PFSK-1 (cell line): ENCODE measurements around the gene OPCML.

ENCODE experiments used
- POLR2AphosphoS5 ChIP-seq: IDR thresholded peaks from 2 replicates; pipeline ENCODE4 v1.6.1; 2012; ENCODE audit warnings: low read depth, mild to moderate bottlenecking, control low read depth, low read length, moderate library complexity
- TAF1 ChIP-seq: IDR thresholded peaks from 2 replicates; pipeline ENCODE4 v1.6.1; 2012; ENCODE audit warnings: low read length, control low read depth, borderline replicate concordance; ENCODE audit not compliant: insufficient read depth
- TF ChIP-seq, protein P1 (sequence below), 2 experiments: IDR thresholded peaks; 2 replicates each; pipeline versions ENCODE4 v1.6.1 to v1.8.0; 2011 to 2012; ENCODE audit warnings: low read depth in 2 of 2, low read length in 2 of 2, control low read depth in 1 of 2, inconsistent platforms in 1 of 2, mild to moderate bottlenecking in 1 of 2, moderate library complexity in 1 of 2; ENCODE audit not compliant: insufficient read depth in 1 of 2

DNA sequence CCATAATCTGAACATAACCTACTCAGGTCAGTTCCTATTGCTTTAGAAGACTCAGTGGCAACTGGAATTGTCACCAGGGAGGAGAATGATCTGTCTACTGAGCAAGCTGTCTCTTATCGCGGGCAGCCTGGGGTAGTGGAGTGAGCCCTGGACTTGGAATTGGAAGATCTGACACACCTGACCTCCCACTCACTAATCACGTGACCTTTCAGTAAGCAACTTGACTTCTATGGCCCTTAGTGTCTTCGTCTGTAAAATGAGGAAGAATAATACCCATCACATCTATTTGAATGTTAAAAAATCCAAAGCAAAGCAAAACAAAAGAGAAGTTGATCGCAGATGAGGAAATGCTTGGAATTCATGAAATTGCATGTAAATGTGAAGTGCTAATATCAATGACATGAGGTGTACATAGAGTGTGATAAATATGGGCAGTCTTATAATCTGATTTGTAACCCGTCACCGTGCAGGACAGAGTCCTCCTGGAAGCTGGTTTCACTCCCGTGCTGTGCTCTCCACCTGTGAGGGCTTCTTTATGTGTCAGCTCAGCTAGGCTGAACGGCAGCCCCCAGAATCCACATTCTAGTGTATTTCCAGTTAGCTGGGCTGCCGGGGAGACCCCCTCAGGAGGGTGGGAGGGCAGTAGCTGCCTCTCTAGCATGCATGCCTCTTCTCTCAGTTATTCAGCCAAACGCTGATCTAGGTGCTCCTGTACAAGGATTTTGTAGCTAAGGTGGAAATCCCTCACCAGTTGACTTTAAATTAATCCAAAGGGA lies 482.9 kb downstream of the OPCML start:
- TF ChIP-seq POLR2AphosphoS5: no peak
- TF ChIP-seq, protein P1, sequence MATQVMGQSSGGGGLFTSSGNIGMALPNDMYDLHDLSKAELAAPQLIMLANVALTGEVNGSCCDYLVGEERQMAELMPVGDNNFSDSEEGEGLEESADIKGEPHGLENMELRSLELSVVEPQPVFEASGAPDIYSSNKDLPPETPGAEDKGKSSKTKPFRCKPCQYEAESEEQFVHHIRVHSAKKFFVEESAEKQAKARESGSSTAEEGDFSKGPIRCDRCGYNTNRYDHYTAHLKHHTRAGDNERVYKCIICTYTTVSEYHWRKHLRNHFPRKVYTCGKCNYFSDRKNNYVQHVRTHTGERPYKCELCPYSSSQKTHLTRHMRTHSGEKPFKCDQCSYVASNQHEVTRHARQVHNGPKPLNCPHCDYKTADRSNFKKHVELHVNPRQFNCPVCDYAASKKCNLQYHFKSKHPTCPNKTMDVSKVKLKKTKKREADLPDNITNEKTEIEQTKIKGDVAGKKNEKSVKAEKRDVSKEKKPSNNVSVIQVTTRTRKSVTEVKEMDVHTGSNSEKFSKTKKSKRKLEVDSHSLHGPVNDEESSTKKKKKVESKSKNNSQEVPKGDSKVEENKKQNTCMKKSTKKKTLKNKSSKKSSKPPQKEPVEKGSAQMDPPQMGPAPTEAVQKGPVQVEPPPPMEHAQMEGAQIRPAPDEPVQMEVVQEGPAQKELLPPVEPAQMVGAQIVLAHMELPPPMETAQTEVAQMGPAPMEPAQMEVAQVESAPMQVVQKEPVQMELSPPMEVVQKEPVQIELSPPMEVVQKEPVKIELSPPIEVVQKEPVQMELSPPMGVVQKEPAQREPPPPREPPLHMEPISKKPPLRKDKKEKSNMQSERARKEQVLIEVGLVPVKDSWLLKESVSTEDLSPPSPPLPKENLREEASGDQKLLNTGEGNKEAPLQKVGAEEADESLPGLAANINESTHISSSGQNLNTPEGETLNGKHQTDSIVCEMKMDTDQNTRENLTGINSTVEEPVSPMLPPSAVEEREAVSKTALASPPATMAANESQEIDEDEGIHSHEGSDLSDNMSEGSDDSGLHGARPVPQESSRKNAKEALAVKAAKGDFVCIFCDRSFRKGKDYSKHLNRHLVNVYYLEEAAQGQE (IDR thresholded peaks at IDR 0.05; ENCODE audit: insufficient read depth in 1 of 2, low read depth in 2 of 2, low read length in 2 of 2): no peak
- TF ChIP-seq TAF1: no peak
